ENCODE data around the gene PRAC2.

DNA sequence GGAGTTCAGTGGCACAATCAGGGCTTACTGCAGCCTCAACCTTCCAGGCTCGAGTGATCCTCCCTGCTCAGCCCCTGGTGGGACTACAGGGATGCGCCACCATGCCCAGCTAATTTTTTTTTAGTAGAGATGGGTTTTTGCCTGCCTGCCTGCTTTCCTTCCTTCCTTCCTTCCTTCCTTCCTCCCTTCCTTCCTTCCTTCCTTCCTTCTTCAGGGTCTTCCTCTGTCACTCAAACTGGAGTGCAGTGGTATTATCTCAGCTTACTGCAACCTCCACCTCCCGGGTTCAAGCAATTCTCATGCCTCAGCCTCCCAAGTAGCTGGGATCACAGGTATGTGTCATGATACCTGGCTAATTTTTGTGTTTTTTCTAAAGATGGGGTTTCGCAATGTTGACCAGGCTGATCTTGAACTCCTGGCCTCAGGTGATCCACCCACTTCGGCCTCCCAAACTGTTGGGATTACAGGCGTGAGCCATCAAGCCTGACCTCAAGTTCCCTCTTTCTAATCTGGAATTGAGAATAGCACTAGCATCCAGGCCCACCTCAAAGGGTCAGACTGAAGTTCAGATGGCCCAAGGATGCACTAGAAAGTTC, 45.9 kb upstream of the PRAC2 start:
- TF ChIP-seq, protein P1, sequence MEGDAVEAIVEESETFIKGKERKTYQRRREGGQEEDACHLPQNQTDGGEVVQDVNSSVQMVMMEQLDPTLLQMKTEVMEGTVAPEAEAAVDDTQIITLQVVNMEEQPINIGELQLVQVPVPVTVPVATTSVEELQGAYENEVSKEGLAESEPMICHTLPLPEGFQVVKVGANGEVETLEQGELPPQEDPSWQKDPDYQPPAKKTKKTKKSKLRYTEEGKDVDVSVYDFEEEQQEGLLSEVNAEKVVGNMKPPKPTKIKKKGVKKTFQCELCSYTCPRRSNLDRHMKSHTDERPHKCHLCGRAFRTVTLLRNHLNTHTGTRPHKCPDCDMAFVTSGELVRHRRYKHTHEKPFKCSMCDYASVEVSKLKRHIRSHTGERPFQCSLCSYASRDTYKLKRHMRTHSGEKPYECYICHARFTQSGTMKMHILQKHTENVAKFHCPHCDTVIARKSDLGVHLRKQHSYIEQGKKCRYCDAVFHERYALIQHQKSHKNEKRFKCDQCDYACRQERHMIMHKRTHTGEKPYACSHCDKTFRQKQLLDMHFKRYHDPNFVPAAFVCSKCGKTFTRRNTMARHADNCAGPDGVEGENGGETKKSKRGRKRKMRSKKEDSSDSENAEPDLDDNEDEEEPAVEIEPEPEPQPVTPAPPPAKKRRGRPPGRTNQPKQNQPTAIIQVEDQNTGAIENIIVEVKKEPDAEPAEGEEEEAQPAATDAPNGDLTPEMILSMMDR (IDR thresholded peaks at IDR 0.05; ENCODE audit: low read depth, low read length, poor library complexity, severe bottlenecking) = no peak
- no peak for TF ChIP-seq EZH2phosphoT487 (IDR thresholded peaks at IDR 0.05; ENCODE audit: borderline replicate concordance, low read length)

All from DOHH2 (cell line).